ENCODE measurements around the gene FOXN3. TPM values are rescaled to one million over a fixed set of nuclear protein-coding genes. Genes with fewer than 3 reads are reported as not detected.
A peak's percentile ranks its signal among the peaks of the same experiment; 100 is the strongest.

FOXN3 gene
- total and polyA plus RNA-seq, 10 of the 15 experiments (the other 5 are each of a cell fraction or from before 2014, with no cell fraction given): 4.5 to 68.9 (median 29.7) TPM

DNA sequence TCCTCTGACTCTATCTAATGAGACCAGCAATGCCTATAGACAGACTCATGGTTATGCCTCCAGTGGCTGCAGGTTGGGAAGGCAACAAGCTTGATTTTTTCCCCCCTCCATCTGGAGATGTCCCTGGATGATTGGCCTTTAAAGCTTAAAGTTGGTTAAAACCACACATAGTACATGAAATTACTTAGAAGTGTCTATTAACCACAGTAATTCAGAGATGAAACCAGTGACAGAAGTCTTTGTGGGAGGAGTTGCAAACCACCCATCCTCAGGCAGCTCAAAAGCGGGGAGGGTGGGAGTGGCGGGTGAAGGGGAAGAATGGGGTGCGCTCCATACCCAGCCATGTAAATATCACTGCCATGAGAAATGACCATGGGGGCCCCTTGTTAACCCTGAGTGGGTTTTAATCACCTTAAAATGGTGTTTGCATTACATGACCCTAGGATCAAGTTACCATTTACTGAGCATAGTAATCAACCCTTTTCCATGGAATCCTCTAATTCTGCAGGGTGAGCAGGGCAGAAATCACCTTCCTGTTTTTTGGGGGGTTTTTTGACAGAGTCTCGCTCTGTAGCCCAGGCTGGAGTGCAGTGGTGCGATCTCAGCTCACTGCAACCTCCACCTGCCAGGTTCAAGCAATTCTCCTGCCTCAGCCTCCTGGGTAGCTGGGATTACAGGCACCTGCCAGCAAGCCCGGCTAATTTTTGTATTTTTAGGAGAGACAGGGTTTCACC is 133.5 kb downstream of the FOXN3 start (continued):
- TF ChIP-seq MEF2B (IDR thresholded peaks at IDR 0.05; ENCODE audit: partially characterized antibody, poor library complexity, severe bottlenecking): peak; percentile 32
- TF ChIP-seq BHLHE40 (IDR thresholded peaks at IDR 0.05; ENCODE audit: borderline replicate concordance in 1 of 2, low read depth in 2 of 2, low read length in 1 of 2): 0 out of 4 replicates have a peak, but pooled peaks have one; percentile 10 to 31
- TF ChIP-seq, protein P1, sequence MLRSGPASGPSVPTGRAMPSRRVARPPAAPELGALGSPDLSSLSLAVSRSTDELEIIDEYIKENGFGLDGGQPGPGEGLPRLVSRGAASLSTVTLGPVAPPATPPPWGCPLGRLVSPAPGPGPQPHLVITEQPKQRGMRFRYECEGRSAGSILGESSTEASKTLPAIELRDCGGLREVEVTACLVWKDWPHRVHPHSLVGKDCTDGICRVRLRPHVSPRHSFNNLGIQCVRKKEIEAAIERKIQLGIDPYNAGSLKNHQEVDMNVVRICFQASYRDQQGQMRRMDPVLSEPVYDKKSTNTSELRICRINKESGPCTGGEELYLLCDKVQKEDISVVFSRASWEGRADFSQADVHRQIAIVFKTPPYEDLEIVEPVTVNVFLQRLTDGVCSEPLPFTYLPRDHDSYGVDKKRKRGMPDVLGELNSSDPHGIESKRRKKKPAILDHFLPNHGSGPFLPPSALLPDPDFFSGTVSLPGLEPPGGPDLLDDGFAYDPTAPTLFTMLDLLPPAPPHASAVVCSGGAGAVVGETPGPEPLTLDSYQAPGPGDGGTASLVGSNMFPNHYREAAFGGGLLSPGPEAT (IDR thresholded peaks at IDR 0.05; ENCODE audit: low read depth): 0 out of 2 replicates have a peak, but pooled peaks have one; percentile 64
- TF ChIP-seq DPF2 (IDR thresholded peaks at IDR 0.05): no peak
- peak; percentile 14; the same call in 1 of the 2 replicates for TF ChIP-seq NR2F1 (conservative IDR thresholded peaks at IDR 0.05)
- TF ChIP-seq ATF7 (IDR thresholded peaks at IDR 0.05; ENCODE audit: low read depth): 0 out of 2 replicates have a peak, but pooled peaks have one; percentile 28
- no peak for TF ChIP-seq LARP7 (IDR thresholded peaks at IDR 0.05)

DNA sequence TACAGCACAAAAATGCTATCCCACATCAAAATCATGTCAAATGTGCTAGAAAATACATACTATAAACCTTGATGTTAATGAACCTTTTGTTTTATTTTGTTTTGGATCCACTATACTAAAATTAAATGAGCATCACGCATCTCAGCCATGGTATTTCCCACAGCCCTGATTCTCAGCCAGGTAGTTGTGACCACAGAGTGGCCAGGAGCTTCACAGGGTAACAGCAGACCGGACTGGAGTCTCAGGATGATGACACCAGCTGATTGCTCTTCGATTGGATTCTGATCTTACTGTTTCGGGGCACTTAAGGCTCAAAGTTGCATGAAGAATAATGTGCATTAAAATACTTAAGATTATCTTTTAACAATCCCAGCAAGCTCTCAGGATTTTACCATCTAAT is 134.8 kb downstream of the FOXN3 start:
- Histone ChIP-seq H3K27me3 (replicated peaks in 1 of 2; ENCODE audit: control insufficient read depth in 2 of 2, insufficient read depth in 2 of 2, low read length in 1 of 2) (no peaks in the 10 kb centered on the region), H2AFZ (ENCODE audit: control insufficient read depth, low read depth, low read length) (no peak overlapping the region), H3K79me2 (ENCODE audit: control insufficient read depth, insufficient read depth, low read length) (peaks cover 6% of the 10 kb centered on the region), H3K27ac (ENCODE audit: control insufficient read depth, insufficient read depth) (no peak overlapping the region), H3K4me1 (ENCODE audit: control insufficient read depth, insufficient read depth, low read length) (peaks cover 10% of the 10 kb centered on the region), H3K4me2 (ENCODE audit: control insufficient read depth, insufficient read depth) (no peak overlapping the region), H3K9ac (ENCODE audit: control insufficient read depth, insufficient read depth, low read length) (no peak overlapping the region), H3K4me3 (no peak overlapping the region), H3K9me3 (replicated peaks; ENCODE audit: control insufficient read depth, insufficient read depth, low read length) (peaks cover 1% of the 10 kb centered on the region; the same call in 1 of the 3 replicates), H4K20me1 (ENCODE audit: control insufficient read depth, insufficient read depth) (no peaks in the 10 kb centered on the region), H3K36me3 (ENCODE audit: control insufficient read depth in 2 of 2, insufficient read depth in 2 of 2, low read length in 1 of 2) (peaks cover 0 to 17% of the 10 kb centered on the region in 2 experiments; a peak in 3 of 4 replicates)
- in situ Hi-C loops (cut with MboI) (no loop called here), intact Hi-C loops (cut with micrococcal nuclease; ENCODE audit: unreplicated experiment) (no loop called here)
- WGBS (ENCODE audit: insufficient coverage, insufficient replicate concordance, low lambda C conversion rate, missing lambda C conversion rate): 83% methylated on average over 4 of the region's 4 CpGs
- ChIA-PET POLR2A (interaction anchor here (2.2 kb wide), 1 partner anchor 22 kb away, joined by 33 read pairs; no protein-coding TSS in a partner anchor), RAD21 (ENCODE audit: unreplicated experiment) (interaction anchor here (0.5 to 2.3 kb wide), 9 partner anchors 21 to 1833 kb away, joined by 3 to 17 read pairs (median 4); no protein-coding TSS in a partner anchor), CTCF (interaction anchor here (0.6 to 2.3 kb wide), 4 partner anchors 21 to 693 kb away, joined by 3 to 9 read pairs (median 4); no protein-coding TSS in a partner anchor), SMC1A (ENCODE audit: uncharacterized antibody, unreplicated experiment) (interaction anchor here (0.6 to 3.7 kb wide), 15 partner anchors 13 to 1039 kb away, joined by 3 to 35 read pairs (median 4); no protein-coding TSS in a partner anchor)
- TF ChIP-seq SMARCA5 (IDR thresholded peaks at IDR 0.05): no peak
- TF ChIP-seq, protein P2, sequence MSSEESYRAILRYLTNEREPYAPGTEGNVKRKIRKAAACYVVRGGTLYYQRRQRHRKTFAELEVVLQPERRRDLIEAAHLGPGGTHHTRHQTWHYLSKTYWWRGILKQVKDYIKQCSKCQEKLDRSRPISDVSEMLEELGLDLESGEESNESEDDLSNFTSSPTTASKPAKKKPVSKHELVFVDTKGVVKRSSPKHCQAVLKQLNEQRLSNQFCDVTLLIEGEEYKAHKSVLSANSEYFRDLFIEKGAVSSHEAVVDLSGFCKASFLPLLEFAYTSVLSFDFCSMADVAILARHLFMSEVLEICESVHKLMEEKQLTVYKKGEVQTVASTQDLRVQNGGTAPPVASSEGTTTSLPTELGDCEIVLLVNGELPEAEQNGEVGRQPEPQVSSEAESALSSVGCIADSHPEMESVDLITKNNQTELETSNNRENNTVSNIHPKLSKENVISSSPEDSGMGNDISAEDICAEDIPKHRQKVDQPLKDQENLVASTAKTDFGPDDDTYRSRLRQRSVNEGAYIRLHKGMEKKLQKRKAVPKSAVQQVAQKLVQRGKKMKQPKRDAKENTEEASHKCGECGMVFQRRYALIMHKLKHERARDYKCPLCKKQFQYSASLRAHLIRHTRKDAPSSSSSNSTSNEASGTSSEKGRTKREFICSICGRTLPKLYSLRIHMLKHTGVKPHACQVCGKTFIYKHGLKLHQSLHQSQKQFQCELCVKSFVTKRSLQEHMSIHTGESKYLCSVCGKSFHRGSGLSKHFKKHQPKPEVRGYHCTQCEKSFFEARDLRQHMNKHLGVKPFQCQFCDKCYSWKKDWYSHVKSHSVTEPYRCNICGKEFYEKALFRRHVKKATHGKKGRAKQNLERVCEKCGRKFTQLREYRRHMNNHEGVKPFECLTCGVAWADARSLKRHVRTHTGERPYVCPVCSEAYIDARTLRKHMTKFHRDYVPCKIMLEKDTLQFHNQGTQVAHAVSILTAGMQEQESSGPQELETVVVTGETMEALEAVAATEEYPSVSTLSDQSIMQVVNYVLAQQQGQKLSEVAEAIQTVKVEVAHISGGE (CRISPR knock-in tag; IDR thresholded peaks at IDR 0.05): no peak
- TF ChIP-seq STAT1 (conservative IDR thresholded peaks at IDR 0.05): no peak
- TF ChIP-seq ZNF622 (IDR thresholded peaks at IDR 0.05): no peak
- TF ChIP-seq PML (IDR thresholded peaks at IDR 0.05; ENCODE audit: low read length): no peak
- no peak for TF ChIP-seq RAD51 (IDR thresholded peaks at IDR 0.05)
- no peak for TF ChIP-seq JUNB (IDR thresholded peaks at IDR 0.05)
- TF ChIP-seq RUNX3 (IDR thresholded peaks at IDR 0.05; ENCODE audit: low read length): no peak
- no peak for TF ChIP-seq ATF7 (IDR thresholded peaks at IDR 0.05; ENCODE audit: low read depth)
- no peak for DNase-seq (ENCODE audit: low read depth, low spot score)
- no TSS peak for BruUV-seq (replicated peaks)
- no peak for FAIRE-seq
- no peak for ATAC-seq
